ENCODE results near the gene UNC13B. TPM values are rescaled to one million over a fixed set of nuclear protein-coding genes. Genes with fewer than 3 reads are reported as not detected.

UNC13B gene
- total RNA-seq, 4 donors from 2014 or later = 28.0 to 39.3 (median 34.3) TPM

GRCh38 chr9:35416098-35416427 lies 254.3 kb downstream of the UNC13B start:
- Histone ChIP-seq H3K9me3 (peaks cover 0 to 5% (median 0%) of the 10 kb centered on the region in 4 donors), H3K36me3 (peaks cover 0 to 40% (median 0%) of the 10 kb centered on the region in 3 donors), H3K4me1 (no peaks in the 10 kb centered on the region), H3K27ac (no peak overlapping the region), H3K4me3 (no peak overlapping the region), H3K27me3 (no peaks in the 10 kb centered on the region)
- TF ChIP-seq EP300 (IDR thresholded peaks at IDR 0.05) (no peak), POLR2A (IDR thresholded peaks at IDR 0.05) (no peak)
- TF ChIP-seq, protein P1, sequence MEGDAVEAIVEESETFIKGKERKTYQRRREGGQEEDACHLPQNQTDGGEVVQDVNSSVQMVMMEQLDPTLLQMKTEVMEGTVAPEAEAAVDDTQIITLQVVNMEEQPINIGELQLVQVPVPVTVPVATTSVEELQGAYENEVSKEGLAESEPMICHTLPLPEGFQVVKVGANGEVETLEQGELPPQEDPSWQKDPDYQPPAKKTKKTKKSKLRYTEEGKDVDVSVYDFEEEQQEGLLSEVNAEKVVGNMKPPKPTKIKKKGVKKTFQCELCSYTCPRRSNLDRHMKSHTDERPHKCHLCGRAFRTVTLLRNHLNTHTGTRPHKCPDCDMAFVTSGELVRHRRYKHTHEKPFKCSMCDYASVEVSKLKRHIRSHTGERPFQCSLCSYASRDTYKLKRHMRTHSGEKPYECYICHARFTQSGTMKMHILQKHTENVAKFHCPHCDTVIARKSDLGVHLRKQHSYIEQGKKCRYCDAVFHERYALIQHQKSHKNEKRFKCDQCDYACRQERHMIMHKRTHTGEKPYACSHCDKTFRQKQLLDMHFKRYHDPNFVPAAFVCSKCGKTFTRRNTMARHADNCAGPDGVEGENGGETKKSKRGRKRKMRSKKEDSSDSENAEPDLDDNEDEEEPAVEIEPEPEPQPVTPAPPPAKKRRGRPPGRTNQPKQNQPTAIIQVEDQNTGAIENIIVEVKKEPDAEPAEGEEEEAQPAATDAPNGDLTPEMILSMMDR (IDR thresholded peaks at IDR 0.05) = no peak
- no peak for DNase-seq (ENCODE audit: low spot score in 2 of 2)
- WGBS, 2 donors = 57 to 78% methylated on average over 2 of the region's 2 CpGs

DNA sequence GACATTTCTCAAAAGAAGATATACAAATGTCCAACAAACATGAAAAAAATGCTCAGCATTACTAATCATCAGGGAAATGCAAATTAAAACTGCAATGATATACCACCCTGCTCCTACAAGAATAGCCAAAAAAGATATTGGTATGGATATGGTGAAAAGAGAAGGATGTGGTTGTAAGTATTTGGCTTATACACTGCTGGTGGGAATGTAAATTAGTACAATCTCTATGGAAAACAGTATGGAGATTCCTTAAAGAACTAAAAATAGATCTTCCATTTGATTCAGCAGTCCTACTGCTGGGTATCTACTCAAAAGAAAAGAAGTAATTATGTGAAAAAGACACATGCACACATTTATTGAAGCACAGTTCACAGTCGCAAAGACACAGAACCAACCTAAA lies 260.5 kb downstream of the UNC13B start:
- DNase-seq (ENCODE audit: low spot score in 2 of 2) = no peak
- Histone ChIP-seq H3K4me3 (no peak overlapping the region), H3K36me3 (no peaks in the 10 kb centered on the region), H3K27me3 (no peaks in the 10 kb centered on the region), H3K27ac (no peak overlapping the region), H3K9me3 (peaks cover 0 to 5% (median 0%) of the 10 kb centered on the region in 4 donors), H3K4me1 (no peaks in the 10 kb centered on the region)
- TF ChIP-seq, protein P1 (IDR thresholded peaks at IDR 0.05) = no peak
- no peak for TF ChIP-seq EP300 (IDR thresholded peaks at IDR 0.05)
- no peak for TF ChIP-seq POLR2A (IDR thresholded peaks at IDR 0.05)
- 81 to 93% methylated on average over 1 of the region's 1 CpG for WGBS, 2 donors

- DNase-seq (ENCODE audit: low spot score in 2 of 2) = no peak
- no peak for TF ChIP-seq EP300 (IDR thresholded peaks at IDR 0.05)
- TF ChIP-seq POLR2A (IDR thresholded peaks at IDR 0.05) = no peak
- TF ChIP-seq, protein P1 (IDR thresholded peaks at IDR 0.05) = no peak
- 81% methylated on average over 2 of the region's 2 CpGs for WGBS, 2 donors
- no peaks in the 10 kb centered on the region for H3K36me3 ChIP-seq
- H3K27me3 ChIP-seq = no peaks in the 10 kb centered on the region
- H3K9me3 ChIP-seq = peaks cover 0 to 5% (median 0%) of the 10 kb centered on the region in 4 donors
- H3K27ac ChIP-seq = no peak overlapping the region
- no peaks in the 10 kb centered on the region for H3K4me1 ChIP-seq
- H3K4me3 ChIP-seq = no peak overlapping the region
These were observed 260.9 kb downstream of the UNC13B start for GRCh38 chr9:35422753-35423152.

- H3K36me3 ChIP-seq = no peaks in the 10 kb centered on the region
- no peaks in the 10 kb centered on the region for H3K27me3 ChIP-seq
- H3K4me1 ChIP-seq = no peaks in the 10 kb centered on the region
- DNase-seq (ENCODE audit: low spot score in 2 of 2) = no peak
- TF ChIP-seq, protein P1 (IDR thresholded peaks at IDR 0.05) = no peak
- no peak for TF ChIP-seq POLR2A (IDR thresholded peaks at IDR 0.05)
- TF ChIP-seq EP300 (IDR thresholded peaks at IDR 0.05) = no peak
- H3K27ac ChIP-seq = no peak overlapping the region
- no peak overlapping the region for H3K4me3 ChIP-seq
- WGBS, 2 donors = 49 to 55% methylated on average over 2 of the region's 2 CpGs
- H3K9me3 ChIP-seq = peaks cover 0 to 3% (median under 1%) of the 10 kb centered on the region in 4 donors
These were observed 261.7 kb downstream of the UNC13B start for GRCh38 chr9:35423499-35423898.

- H3K27me3 ChIP-seq = no peaks in the 10 kb centered on the region
- H3K4me3 ChIP-seq = no peak overlapping the region
- peaks cover 0 to 7% (median 2%) of the 10 kb centered on the region in 4 donors for H3K9me3 ChIP-seq
- H3K36me3 ChIP-seq = no peaks in the 10 kb centered on the region
- WGBS, 2 donors = 72 to 80% methylated on average over 7 of the region's 7 CpGs
- DNase-seq (ENCODE audit: low spot score in 2 of 2) = no peak
- no peaks in the 10 kb centered on the region for H3K4me1 ChIP-seq
- no peak overlapping the region for H3K27ac ChIP-seq
- no peak for TF ChIP-seq POLR2A (IDR thresholded peaks at IDR 0.05)
- TF ChIP-seq, protein P1 (IDR thresholded peaks at IDR 0.05) = no peak
- no peak for TF ChIP-seq EP300 (IDR thresholded peaks at IDR 0.05)
These were observed 262.8 kb downstream of the UNC13B start for GRCh38 chr9:35424356-35425352.
